Motor neuron (in vitro differentiated cells): ENCODE results near the gene TRMO. TPM values are rescaled to one million over a fixed set of nuclear protein-coding genes. Genes with fewer than 3 reads are reported as not detected.
A peak's percentile ranks its signal among the peaks of the same experiment; 100 is the strongest.

Experiments
- ATAC-seq, 8 experiments: fragments of 200-7000 bp; cut with Tn5 transposase; replicated peaks in 6 of 8; 2 replicates each; pipeline ENCODE4 v1.8.0; 2021; ENCODE audit warnings: mild to moderate bottlenecking in 8 of 8, moderate library complexity in 8 of 8
- H3K27ac ChIP-seq, 2 donors: fragments of 250-450 bp; sonication (Bioruptor Pico); 2 replicates each; pipeline ENCODE4 v1.9.0; 2021; ENCODE audit warnings: antibody characterized with exemption in 2 of 2, mild to moderate bottlenecking in 2 of 2, moderate library complexity in 1 of 2
- H3K4me1 ChIP-seq, 2 donors: fragments of 250-450 bp; sonication (Bioruptor Pico); replicated peaks in 1 of 2; 2 replicates each; pipeline ENCODE4 v1.6.1; 2021; ENCODE audit warnings: antibody characterized with exemption in 2 of 2, mild to moderate bottlenecking in 2 of 2, moderate library complexity in 1 of 2
- H3K4me3 ChIP-seq, 5 donors: fragments of 250-450 bp; sonication (Bioruptor Pico); 2 replicates each; pipeline ENCODE4 v1.9.0; 2021; ENCODE audit warnings: antibody characterized with exemption in 5 of 5, mild to moderate bottlenecking in 5 of 5, moderate library complexity in 4 of 5
- WGBS, 10 experiments: fragments of 450-650 bp; shearing (Covaris generic); methylation state at CpG; one replicate each; pipeline ENCODE4 v1.0.0; 2022; 5-methylcytosine and 5-hydroxymethylcytosine counted together
- in situ Hi-C, 9 experiments: fragments of 400-800 bp; cut with MboI; loops; one replicate each; pipeline ENCODE4 v1.15.0; 2021; ENCODE audit warnings: low sequenced_read_pairs in 9 of 9, low pct_unique_long_range_greater_than_20kb in 2 of 9; ENCODE audit not compliant: unreplicated experiment in 9 of 9
- total RNA-seq, 8 experiments: library from RNA; unstranded; fragments of 300-600 nt; gene quantifications; 2 replicates each; pipeline versions ENCODE4 v1.2.3 to v1.2.4, GENCODE V29; 2022

Gene TRMO
- total RNA-seq, 8 experiments from 2014 or later = 4.3 to 19.5 (median 11.5) TPM

DNA sequence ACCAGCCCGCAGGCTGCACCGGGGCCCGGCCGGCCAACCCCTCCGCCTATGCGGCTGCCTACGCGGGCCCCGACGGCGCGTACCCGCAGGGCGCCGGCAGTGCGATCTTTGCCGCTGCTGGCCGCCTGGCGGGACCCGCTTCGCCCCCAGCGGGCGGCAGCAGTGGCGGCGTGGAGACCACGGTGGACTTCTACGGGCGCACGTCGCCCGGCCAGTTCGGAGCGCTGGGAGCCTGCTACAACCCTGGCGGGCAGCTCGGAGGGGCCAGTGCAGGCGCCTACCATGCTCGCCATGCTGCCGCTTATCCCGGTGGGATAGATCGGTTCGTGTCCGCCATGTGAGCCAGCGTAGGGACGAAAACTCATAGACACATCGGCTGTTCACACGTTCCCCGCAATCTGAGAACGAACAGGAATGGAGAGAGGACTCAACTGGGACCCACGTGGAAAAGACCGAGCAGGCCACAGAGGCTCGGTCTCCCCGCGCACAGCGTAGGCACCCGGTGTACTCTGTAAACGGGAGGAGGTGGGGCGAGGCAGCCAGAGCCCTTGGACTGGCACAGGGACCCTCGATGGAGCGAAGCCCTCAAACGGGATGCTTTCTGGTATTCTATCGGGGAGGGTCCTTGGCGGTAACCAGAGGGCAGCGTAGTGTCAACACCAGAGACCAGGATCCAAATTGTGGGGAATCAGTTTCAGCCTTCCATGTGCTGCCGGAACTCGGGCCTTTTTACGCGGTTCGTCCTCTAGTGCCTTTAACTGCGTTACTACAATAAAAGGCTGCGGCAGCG lies 67.4 kb downstream of the TRMO start:
- no peak overlapping the region for H3K27ac ChIP-seq
- in situ Hi-C loops = loop anchor here in 1 of 9 experiments (25.0 kb wide), 1 partner anchor 93 kb away; no protein-coding TSS in a partner anchor
- peaks cover 0 to 10% of the 10 kb centered on the region in 2 donors for H3K4me1 ChIP-seq
- 0 to 44% (median 25%) methylated on average over 1 to 12 of the region's 71 CpGs; no CpG with 5 or more reads in 1 of the 10 experiments for WGBS, 10 experiments
- ATAC-seq = no peak
- peak overlapping the region; percentile 35 to 64 (median 51) for H3K4me3 ChIP-seq

Other genes with a start within 250 kb of the TRMO start
- 10 to 100 TPM; 10.4 to 24.5 (median 15.4) TPM for gene XPA, start 225.2 kb downstream of the TRMO start, total RNA-seq
- under 1 TPM; 0.05 to 0.49 (median 0.19) TPM for gene FOXE1, start 69.3 kb downstream of the TRMO start, total RNA-seq
- gene HEMGN, start 15.7 kb upstream of the TRMO start, total RNA-seq = 1 to 10 TPM in 2 of 8 experiments, under 1 TPM in 3, not detected in 3; 0.09 to 1.3 (median 0.24) TPM
- 100 to 1,000 TPM in 2 of 8 experiments, 10 to 100 TPM in 6; 21.1 to 322 (median 44.0) TPM for gene ANP32B, start 60.8 kb upstream of the TRMO start, total RNA-seq
- 100 to 1,000 TPM in 2 of 8 experiments, 10 to 100 TPM in 6; 33.8 to 109 (median 65.5) TPM for gene NANS, start 134.2 kb upstream of the TRMO start, total RNA-seq
- gene TRIM14, start 196.7 kb upstream of the TRMO start, total RNA-seq = 10 to 100 TPM in 2 of 8 experiments, 1 to 10 TPM in 2, under 1 TPM in 4; 0.38 to 20.3 (median 1.3) TPM